Uterus (tissue), 4 donors: Measurements from ENCODE around the gene RAC2. TPM values are rescaled to one million over a fixed set of nuclear protein-coding genes. Genes with fewer than 3 reads are reported as not detected.

Experiments
- DNase-seq, 2 donors: peaks; one replicate each; pipeline ENCODE4 v3.0.0-alpha.2; 2019 to 2020
- H3K27ac ChIP-seq, 2 donors: fragments of 200-600 bp; sonication (generic); 1 replicate in 1 of 2; 2 replicates in 1 of 2; pipeline ENCODE4 v1.5.1; 2016 to 2018
- H3K27me3 ChIP-seq, 2 donors: fragments of 200-600 bp; sonication (generic); one replicate each; pipeline ENCODE4 v1.5.1; 2018 to 2019; ENCODE audit warnings: control low read depth in 1 of 2
- H3K36me3 ChIP-seq, 2 donors: fragments of 200-600 bp; sonication (generic); one replicate each; pipeline ENCODE4 v1.5.1; 2019; ENCODE audit warnings: control low read depth in 1 of 2
- H3K4me1 ChIP-seq, 2 donors: fragments of 200-600 bp; sonication (generic); one replicate each; pipeline ENCODE4 v1.5.1; 2018 to 2019; ENCODE audit warnings: control low read depth in 1 of 2
- H3K4me3 ChIP-seq, 2 donors: fragments of 200-600 bp; sonication (generic); 1 replicate in 1 of 2; 2 replicates in 1 of 2; pipeline ENCODE4 v1.5.1; 2018 to 2019; ENCODE audit warnings: mild to moderate bottlenecking in 1 of 2
- H3K9me3 ChIP-seq, 2 donors: fragments of 200-600 bp; sonication (generic); one replicate each; pipeline ENCODE4 v1.5.1; 2019; ENCODE audit warnings: control low read depth in 1 of 2
- CTCF ChIP-seq, 4 experiments: fragments of 200-600 bp in 2 of 4; fragments of 450-650 bp in 2 of 4; sonication (generic) in 2 of 4; IDR thresholded peaks; one replicate each; pipeline ENCODE4 v1.5.1; 2016 to 2019; ENCODE audit warnings: antibody characterized with exemption in 4 of 4, mild to moderate bottlenecking in 2 of 4, moderate library complexity in 1 of 4
- POLR2A ChIP-seq, 2 donors: fragments of 450-650 bp; IDR thresholded peaks; one replicate each; pipeline ENCODE4 v1.6.1; 2016; ENCODE audit warnings: antibody characterized with exemption in 2 of 2, mild to moderate bottlenecking in 1 of 2, moderate library complexity in 1 of 2
- intact Hi-C: fragments of 100-400 bp; cut with DNase I; formaldehyde crosslinking; loops from one replicate; pipeline ENCODE4 v1.15.1; 2023; ENCODE audit warnings: low total_unique reads
- small RNA-seq: library from RNA; depleted of rRNA; stranded (forward); fragments of <200 nt; gene quantifications from one replicate; pipeline ENCODE3, GENCODE V24; 2016
- total RNA-seq, 4 donors: library from RNA; depleted of rRNA in 3 of 4; stranded (reverse); fragments of >200 nt in 3 of 4; gene quantifications; one replicate each; pipeline versions ENCODE4 v1.1.0 to v1.2.4, GENCODE V29; 2014 to 2023
- donor health status: DM: yes; HTN: yes; CAD: no.

Gene RAC2
- total RNA-seq, 4 donors from 2014 or later, result 2.4 to 6.7 (median 4.5) TPM

DNA sequence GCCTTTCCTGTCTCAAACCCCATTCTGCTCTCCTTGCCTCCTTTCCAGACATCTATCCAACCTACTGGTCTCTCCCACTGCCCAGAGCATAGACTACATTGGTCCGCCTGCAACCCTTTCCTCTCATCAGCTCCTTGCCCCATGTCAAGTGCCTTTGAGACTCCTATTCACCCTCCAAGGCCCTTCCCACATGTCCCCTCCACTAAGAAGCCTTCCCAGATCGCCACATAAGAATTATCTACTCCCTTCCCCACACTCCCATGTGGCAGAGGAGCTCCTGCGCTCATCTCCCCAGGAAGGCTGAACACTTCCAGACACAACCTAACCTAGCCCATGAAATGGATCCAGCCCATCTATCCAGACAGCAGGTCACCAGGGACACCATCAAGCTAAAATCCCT lies 66.3 kb downstream of the RAC2 start:
- DNase-seq, result no peak
- Histone ChIP-seq H3K36me3 (no peaks in the 10 kb centered on the region), H3K4me1 (peaks cover 3 to 29% of the 10 kb centered on the region in 2 donors), H3K9me3 (no peaks in the 10 kb centered on the region), H3K27ac (peak overlapping the region in 1 of 2 donors; percentile 67), H3K27me3 (no peaks in the 10 kb centered on the region), H3K4me3 (no peak overlapping the region)
- TF ChIP-seq CTCF (IDR thresholded peaks at IDR 0.05) (no peak), POLR2A (IDR thresholded peaks at IDR 0.05) (no peak)
- intact Hi-C loops, result no loop called here

GRCh38 chr22:37177221-37177620 lies 66.8 kb downstream of the RAC2 start:
- no peak for DNase-seq
- H3K27me3 ChIP-seq, result no peaks in the 10 kb centered on the region
- TF ChIP-seq CTCF (IDR thresholded peaks at IDR 0.05) (no peak), POLR2A (IDR thresholded peaks at IDR 0.05) (no peak)
- H3K4me1 ChIP-seq, result peaks cover 3 to 29% of the 10 kb centered on the region in 2 donors
- no peak overlapping the region for H3K4me3 ChIP-seq
- no peaks in the 10 kb centered on the region for H3K36me3 ChIP-seq
- H3K9me3 ChIP-seq, result no peaks in the 10 kb centered on the region
- H3K27ac ChIP-seq, result peak overlapping the region in 1 of 2 donors; percentile 67
- intact Hi-C loops, result no loop called here

- Histone ChIP-seq H3K27me3 (no peaks in the 10 kb centered on the region), H3K9me3 (no peaks in the 10 kb centered on the region), H3K4me3 (no peak overlapping the region), H3K4me1 (peaks cover 3 to 29% of the 10 kb centered on the region in 2 donors), H3K27ac (peak overlapping the region; percentile 51 to 67), H3K36me3 (no peaks in the 10 kb centered on the region)
- intact Hi-C loops, result no loop called here
- DNase-seq, result peak; percentile 68 to 75
- no peak for TF ChIP-seq POLR2A (IDR thresholded peaks at IDR 0.05)
- peak in 2 of 4 experiments; percentile 8 to 20 for TF ChIP-seq CTCF (IDR thresholded peaks at IDR 0.05)
Observed at GRCh38 chr22:37176464-37177061, 67.5 kb downstream of the RAC2 start.

DNA sequence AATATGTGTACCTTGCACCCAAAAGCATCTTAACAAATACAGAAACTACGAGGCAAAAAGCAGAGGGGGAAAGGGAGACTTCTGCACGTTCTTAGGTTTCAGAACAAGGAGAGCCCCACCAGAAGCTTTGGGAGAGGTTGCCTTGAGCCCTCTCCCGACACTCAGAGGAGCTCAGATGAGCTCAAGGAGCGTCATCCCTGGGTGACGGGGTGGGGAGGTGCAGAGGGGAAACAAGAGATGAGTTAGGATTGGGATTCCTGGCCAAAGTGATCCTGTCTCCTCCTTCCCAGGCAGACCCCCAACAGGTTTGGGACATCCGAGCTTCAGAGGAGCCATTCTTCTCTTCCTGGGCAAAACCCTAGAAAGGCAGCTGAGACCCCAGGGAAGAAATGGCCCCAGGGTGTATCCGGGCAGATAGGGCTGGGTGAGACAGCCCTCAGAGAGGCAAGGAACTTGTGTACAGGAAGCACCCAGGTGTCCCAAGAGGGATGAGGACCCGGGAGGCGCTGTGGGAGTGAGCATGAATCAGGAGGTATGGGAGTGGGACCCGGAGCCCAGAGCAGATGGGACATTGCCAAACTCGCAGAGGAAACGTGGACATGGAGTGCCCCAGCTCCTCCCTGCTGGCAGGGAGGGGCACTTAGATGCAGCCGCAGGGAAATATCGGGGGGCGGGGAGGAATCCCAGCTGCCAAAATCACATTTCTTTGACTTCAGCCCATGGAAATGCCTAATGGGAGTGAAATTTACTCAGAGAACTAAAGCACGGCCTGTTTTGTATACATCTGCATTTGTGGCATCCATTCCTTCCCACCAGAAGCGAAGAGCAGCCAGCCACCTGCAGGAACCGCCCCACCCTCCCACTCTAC lies 68.4 kb downstream of the RAC2 start:
- no peak for TF ChIP-seq CTCF (IDR thresholded peaks at IDR 0.05)
- TF ChIP-seq POLR2A (IDR thresholded peaks at IDR 0.05), result no peak
- H3K36me3 ChIP-seq, result no peaks in the 10 kb centered on the region
- H3K4me3 ChIP-seq, result no peak overlapping the region
- peak overlapping the region; percentile 51 to 67 for H3K27ac ChIP-seq
- intact Hi-C loops, result no loop called here
- peaks cover 3 to 29% of the 10 kb centered on the region in 2 donors for H3K4me1 ChIP-seq
- no peaks in the 10 kb centered on the region for H3K27me3 ChIP-seq
- peak; percentile 9 to 14 for DNase-seq
- no peaks in the 10 kb centered on the region for H3K9me3 ChIP-seq

Small RNA genes lying within 50 kb of the gene (small RNA-seq; reads per million reads assigned to genes)
- not detected for gene Z82188.1

Other genes starting within 250 kb of the RAC2 start
- 10 to 100 TPM; 19.6 to 36.8 (median 25.1) TPM for gene TST, start 224.8 kb downstream of the RAC2 start, total RNA-seq
- gene MPST, start 224.5 kb downstream of the RAC2 start, total RNA-seq, result 100 to 1,000 TPM in 2 of 4 donors, 10 to 100 TPM in 2; 37.1 to 152 (median 84.1) TPM
- gene KCTD17, start 192.5 kb downstream of the RAC2 start, total RNA-seq, result 10 to 100 TPM in 2 of 4 donors, 1 to 10 TPM in 1, under 1 TPM in 1; 0.59 to 31.7 (median 15.4) TPM
- gene TMPRSS6, start 134.6 kb downstream of the RAC2 start, total RNA-seq, result not detected
- 1 to 10 TPM in 1 of 4 donors, under 1 TPM in 1, not detected in 2; 0.48 to 1.6 TPM for gene IL2RB, start 94.4 kb downstream of the RAC2 start, total RNA-seq
- gene C1QTNF6, start 56.0 kb downstream of the RAC2 start, total RNA-seq, result 10 to 100 TPM in 1 of 4 donors, 1 to 10 TPM in 2, under 1 TPM in 1; 0.29 to 16.0 (median 3.1) TPM
- 1 to 10 TPM in 2 of 4 donors, under 1 TPM in 1, not detected in 1; under 0.01 to 5.8 (median 3.1) TPM for gene SSTR3, start 31.8 kb downstream of the RAC2 start, total RNA-seq
- gene CYTH4, start 38.2 kb upstream of the RAC2 start, total RNA-seq, result 10 to 100 TPM in 1 of 4 donors, 1 to 10 TPM in 3; 3.8 to 12.2 (median 5.9) TPM
- gene ELFN2, start 183.2 kb upstream of the RAC2 start, total RNA-seq, result under 1 TPM in 2 of 4 donors, not detected in 2; 0.30 to 0.76 TPM
- gene MFNG, start 242.1 kb upstream of the RAC2 start, total RNA-seq, result 10 to 100 TPM in 3 of 4 donors, 1 to 10 TPM in 1; 7.6 to 71.2 (median 28.7) TPM